Stimulated activated naive CD8-positive, alpha-beta T cell treated with anti-CD3 and anti-CD28 coated beads, Interleukin-15, Interleukin-2, amounts not matched to agents 100 ng/mL and 50 ng/mL, for 24 hours (primary cell): ENCODE measurements around the gene TPRG1.
"Not testable (repeated sequence)": the region's sequence is repeated elsewhere in the genome, so short reads cannot be mapped to it uniquely, and the experiment has no call there.

Experiments used
- H3K27ac Mint-ChIP-seq: one replicate; pipeline ENCODE4 v1.8.0; 2021; ENCODE audit warnings: mild to moderate bottlenecking, mixed read lengths
- H3K27me3 Mint-ChIP-seq: one replicate; pipeline ENCODE4 v1.8.0; 2021; ENCODE audit warnings: mixed read lengths
- H3K36me3 Mint-ChIP-seq: one replicate; pipeline ENCODE4 v1.8.0; 2021; ENCODE audit warnings: low read depth, mixed read lengths
- H3K4me1 Mint-ChIP-seq: one replicate; pipeline ENCODE4 v1.8.0; 2021; ENCODE audit warnings: low read depth, mixed read lengths
- H3K4me3 Mint-ChIP-seq: one replicate; pipeline ENCODE4 v1.8.0; 2021; ENCODE audit warnings: mild to moderate bottlenecking, mixed read lengths
- H3K9me3 Mint-ChIP-seq: one replicate; pipeline ENCODE4 v1.8.0; 2021; ENCODE audit warnings: mixed read lengths

Gene TPRG1

GRCh38 chr3:189317911-189318310, 146.1 kb downstream of the TPRG1 start:
- H3K4me1 Mint-ChIP-seq = peaks cover 30% of the 10 kb centered on the region
- H3K36me3 Mint-ChIP-seq = peaks cover 15% of the 10 kb centered on the region
- H3K4me3 Mint-ChIP-seq = no peak overlapping the region
- peaks cover 3% of the 10 kb centered on the region for H3K27me3 Mint-ChIP-seq
- H3K27ac Mint-ChIP-seq = no peak overlapping the region
- H3K9me3 Mint-ChIP-seq = peaks cover 8% of the 10 kb centered on the region

- peaks cover 56% of the 10 kb centered on the region for H3K4me1 Mint-ChIP-seq
- peaks cover 13% of the 10 kb centered on the region for H3K36me3 Mint-ChIP-seq
- H3K4me3 Mint-ChIP-seq = no peak overlapping the region
- H3K9me3 Mint-ChIP-seq = peaks cover 12% of the 10 kb centered on the region
- H3K27ac Mint-ChIP-seq = no peak overlapping the region
- peaks cover 3% of the 10 kb centered on the region for H3K27me3 Mint-ChIP-seq
Observed at GRCh38 chr3:189320511-189320910, 148.7 kb downstream of the TPRG1 start.

GRCh38 chr3:189322339-189322738, 150.6 kb downstream of the TPRG1 start:
- peaks cover 18% of the 10 kb centered on the region for H3K9me3 Mint-ChIP-seq
- peaks cover 19% of the 10 kb centered on the region for H3K36me3 Mint-ChIP-seq
- H3K27me3 Mint-ChIP-seq = peaks cover 3% of the 10 kb centered on the region
- no peak overlapping the region for H3K4me3 Mint-ChIP-seq
- H3K4me1 Mint-ChIP-seq = peaks cover 60% of the 10 kb centered on the region
- no peak overlapping the region for H3K27ac Mint-ChIP-seq

GRCh38 chr3:189324538-189325138, 152.9 kb downstream of the TPRG1 start:
- Mint-ChIP-seq H3K36me3 (peaks cover 23% of the 10 kb centered on the region), H3K4me1 (peaks cover 66% of the 10 kb centered on the region), H3K27me3 (peaks cover 3% of the 10 kb centered on the region), H3K27ac (peak overlapping the region; percentile 96), H3K9me3 (peaks cover 18% of the 10 kb centered on the region), H3K4me3 (peak overlapping the region; percentile 73)

- peaks cover 23% of the 10 kb centered on the region for H3K36me3 Mint-ChIP-seq
- H3K27ac Mint-ChIP-seq = peak overlapping the region; percentile 96
- H3K27me3 Mint-ChIP-seq = peaks cover 3% of the 10 kb centered on the region
- peaks cover 18% of the 10 kb centered on the region for H3K9me3 Mint-ChIP-seq
- peaks cover 71% of the 10 kb centered on the region for H3K4me1 Mint-ChIP-seq
- peak overlapping the region; percentile 73 for H3K4me3 Mint-ChIP-seq
Observed at GRCh38 chr3:189325454-189325853, 153.7 kb downstream of the TPRG1 start.

GRCh38 chr3:189329630-189330029, 157.9 kb downstream of the TPRG1 start:
- not testable (repeated sequence) for H3K4me3 Mint-ChIP-seq, H3K27me3 Mint-ChIP-seq, H3K27ac Mint-ChIP-seq
- Mint-ChIP-seq H3K9me3 (peaks cover 10% of the 10 kb centered on the region), H3K4me1 (peaks cover 67% of the 10 kb centered on the region), H3K36me3 (peaks cover 11% of the 10 kb centered on the region)

- Mint-ChIP-seq H3K27me3 (no peaks in the 10 kb centered on the region), H3K27ac (no peak overlapping the region), H3K9me3 (peaks cover 10% of the 10 kb centered on the region), H3K4me1 (peaks cover 66% of the 10 kb centered on the region), H3K36me3 (peaks cover 11% of the 10 kb centered on the region), H3K4me3 (no peak overlapping the region)
Observed at GRCh38 chr3:189330066-189330465, 158.3 kb downstream of the TPRG1 start.

- Mint-ChIP-seq H3K4me1 (peaks cover 57% of the 10 kb centered on the region), H3K27ac (peak overlapping the region; percentile 81), H3K4me3 (peak overlapping the region; percentile 37), H3K9me3 (peaks cover 10% of the 10 kb centered on the region), H3K27me3 (no peaks in the 10 kb centered on the region), H3K36me3 (peaks cover 11% of the 10 kb centered on the region)
Observed at GRCh38 chr3:189331002-189331418, 159.2 kb downstream of the TPRG1 start.

- H3K9me3 Mint-ChIP-seq = peaks cover 8% of the 10 kb centered on the region
- H3K27ac Mint-ChIP-seq = peak overlapping the region; percentile 41
- no peak overlapping the region for H3K4me3 Mint-ChIP-seq
- H3K27me3 Mint-ChIP-seq = no peaks in the 10 kb centered on the region
- H3K36me3 Mint-ChIP-seq = no peaks in the 10 kb centered on the region
- peaks cover 39% of the 10 kb centered on the region for H3K4me1 Mint-ChIP-seq
Observed at GRCh38 chr3:189334064-189334920, 162.5 kb downstream of the TPRG1 start.

GRCh38 chr3:189337673-189338091, 165.9 kb downstream of the TPRG1 start:
- no peak overlapping the region for H3K4me3 Mint-ChIP-seq
- no peaks in the 10 kb centered on the region for H3K36me3 Mint-ChIP-seq
- no peaks in the 10 kb centered on the region for H3K27me3 Mint-ChIP-seq
- H3K4me1 Mint-ChIP-seq = peaks cover 19% of the 10 kb centered on the region
- H3K9me3 Mint-ChIP-seq = peaks cover 7% of the 10 kb centered on the region
- no peak overlapping the region for H3K27ac Mint-ChIP-seq

GRCh38 chr3:189338366-189338765, 166.6 kb downstream of the TPRG1 start:
- H3K36me3 Mint-ChIP-seq = no peaks in the 10 kb centered on the region
- no peak overlapping the region for H3K27ac Mint-ChIP-seq
- no peaks in the 10 kb centered on the region for H3K27me3 Mint-ChIP-seq
- peaks cover 4% of the 10 kb centered on the region for H3K9me3 Mint-ChIP-seq
- no peak overlapping the region for H3K4me3 Mint-ChIP-seq
- H3K4me1 Mint-ChIP-seq = peaks cover 16% of the 10 kb centered on the region

GRCh38 chr3:189339996-189340395, 168.2 kb downstream of the TPRG1 start:
- Mint-ChIP-seq H3K27ac (no peak overlapping the region), H3K9me3 (peaks cover 4% of the 10 kb centered on the region), H3K36me3 (no peaks in the 10 kb centered on the region), H3K27me3 (no peaks in the 10 kb centered on the region), H3K4me1 (peaks cover under 1% of the 10 kb centered on the region), H3K4me3 (no peak overlapping the region)

- H3K9me3 Mint-ChIP-seq = peaks cover 4% of the 10 kb centered on the region
- H3K4me1 Mint-ChIP-seq = no peaks in the 10 kb centered on the region
- no peaks in the 10 kb centered on the region for H3K36me3 Mint-ChIP-seq
- no peak overlapping the region for H3K27ac Mint-ChIP-seq
- no peak overlapping the region for H3K4me3 Mint-ChIP-seq
- no peaks in the 10 kb centered on the region for H3K27me3 Mint-ChIP-seq
Observed at GRCh38 chr3:189340680-189341460, 169.1 kb downstream of the TPRG1 start.

- Mint-ChIP-seq H3K9me3 (no peaks in the 10 kb centered on the region), H3K36me3 (no peaks in the 10 kb centered on the region), H3K4me1 (no peaks in the 10 kb centered on the region), H3K27me3 (no peaks in the 10 kb centered on the region), H3K4me3 (no peak overlapping the region), H3K27ac (no peak overlapping the region)
Observed at GRCh38 chr3:189342811-189343210, 171.0 kb downstream of the TPRG1 start.

- Mint-ChIP-seq H3K4me1 (no peaks in the 10 kb centered on the region), H3K4me3 (no peak overlapping the region), H3K36me3 (no peaks in the 10 kb centered on the region), H3K9me3 (no peaks in the 10 kb centered on the region), H3K27me3 (no peaks in the 10 kb centered on the region), H3K27ac (no peak overlapping the region)
Observed at GRCh38 chr3:189344996-189345395, 173.2 kb downstream of the TPRG1 start.
